ENCODE data around the gene GRM8. TPM values are rescaled to one million over a fixed set of nuclear protein-coding genes. Genes with fewer than 3 reads are reported as not detected.

Gene GRM8
- total and polyA plus RNA-seq, 2 donors from 2014 or later: 3.2 TPM; not detected in 1

GRCh38 chr7:127000725-127001124 lies 252.0 kb downstream of the GRM8 start:
- no peak overlapping the region for H3K4me3 ChIP-seq (ENCODE audit: low read length in 3 of 3)
- intact Hi-C loops (cut with DNase I): no loop called here
- FAIRE-seq (no peak), DNase-seq (no peak)
- H3K27me3 ChIP-seq (ENCODE audit: control insufficient read depth, insufficient read depth, low read length): no peaks in the 10 kb centered on the region
- no peaks in the 10 kb centered on the region for H3K4me1 ChIP-seq (ENCODE audit: control insufficient read depth in 2 of 3, insufficient read depth in 2 of 3, low read depth in 1 of 3, low read length in 3 of 3)
- no peaks in the 10 kb centered on the region for H3K36me3 ChIP-seq (ENCODE audit: control insufficient read depth in 2 of 3, insufficient read depth in 3 of 3, low read length in 3 of 3)
- H3K9ac ChIP-seq (ENCODE audit: low read length in 3 of 3): no peak overlapping the region
- H3K9me3 ChIP-seq (ENCODE audit: control insufficient read depth in 2 of 3, insufficient read depth in 1 of 3, low read length in 3 of 3): no peaks in the 10 kb centered on the region
- TF ChIP-seq, protein P1, sequence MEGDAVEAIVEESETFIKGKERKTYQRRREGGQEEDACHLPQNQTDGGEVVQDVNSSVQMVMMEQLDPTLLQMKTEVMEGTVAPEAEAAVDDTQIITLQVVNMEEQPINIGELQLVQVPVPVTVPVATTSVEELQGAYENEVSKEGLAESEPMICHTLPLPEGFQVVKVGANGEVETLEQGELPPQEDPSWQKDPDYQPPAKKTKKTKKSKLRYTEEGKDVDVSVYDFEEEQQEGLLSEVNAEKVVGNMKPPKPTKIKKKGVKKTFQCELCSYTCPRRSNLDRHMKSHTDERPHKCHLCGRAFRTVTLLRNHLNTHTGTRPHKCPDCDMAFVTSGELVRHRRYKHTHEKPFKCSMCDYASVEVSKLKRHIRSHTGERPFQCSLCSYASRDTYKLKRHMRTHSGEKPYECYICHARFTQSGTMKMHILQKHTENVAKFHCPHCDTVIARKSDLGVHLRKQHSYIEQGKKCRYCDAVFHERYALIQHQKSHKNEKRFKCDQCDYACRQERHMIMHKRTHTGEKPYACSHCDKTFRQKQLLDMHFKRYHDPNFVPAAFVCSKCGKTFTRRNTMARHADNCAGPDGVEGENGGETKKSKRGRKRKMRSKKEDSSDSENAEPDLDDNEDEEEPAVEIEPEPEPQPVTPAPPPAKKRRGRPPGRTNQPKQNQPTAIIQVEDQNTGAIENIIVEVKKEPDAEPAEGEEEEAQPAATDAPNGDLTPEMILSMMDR (IDR thresholded peaks at IDR 0.05; ENCODE audit: borderline replicate concordance, extremely low read depth, insufficient read depth): no peak
- no peak overlapping the region for H3K27ac ChIP-seq (ENCODE audit: low read depth in 2 of 2, low read length in 2 of 2)

DNA sequence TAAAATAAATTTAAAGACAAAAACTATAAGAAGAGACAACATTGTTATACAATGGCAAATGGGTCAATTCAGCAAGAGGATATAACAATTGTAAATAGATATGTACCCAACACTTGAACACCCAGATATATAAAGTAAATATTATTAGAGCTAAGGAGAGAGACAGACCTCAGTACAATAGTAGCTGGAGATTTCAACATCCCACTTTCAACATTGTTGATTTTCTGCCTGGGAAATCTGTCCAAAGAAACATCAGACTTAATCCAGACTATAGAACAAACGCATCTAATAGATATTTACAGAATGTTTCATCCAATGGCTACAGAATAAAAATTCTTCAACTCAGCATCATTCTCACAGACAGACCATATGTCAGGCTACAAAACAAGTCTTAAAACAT lies 256.1 kb downstream of the GRM8 start:
- no peaks in the 10 kb centered on the region for H3K27me3 ChIP-seq (ENCODE audit: control insufficient read depth, insufficient read depth, low read length)

DNA sequence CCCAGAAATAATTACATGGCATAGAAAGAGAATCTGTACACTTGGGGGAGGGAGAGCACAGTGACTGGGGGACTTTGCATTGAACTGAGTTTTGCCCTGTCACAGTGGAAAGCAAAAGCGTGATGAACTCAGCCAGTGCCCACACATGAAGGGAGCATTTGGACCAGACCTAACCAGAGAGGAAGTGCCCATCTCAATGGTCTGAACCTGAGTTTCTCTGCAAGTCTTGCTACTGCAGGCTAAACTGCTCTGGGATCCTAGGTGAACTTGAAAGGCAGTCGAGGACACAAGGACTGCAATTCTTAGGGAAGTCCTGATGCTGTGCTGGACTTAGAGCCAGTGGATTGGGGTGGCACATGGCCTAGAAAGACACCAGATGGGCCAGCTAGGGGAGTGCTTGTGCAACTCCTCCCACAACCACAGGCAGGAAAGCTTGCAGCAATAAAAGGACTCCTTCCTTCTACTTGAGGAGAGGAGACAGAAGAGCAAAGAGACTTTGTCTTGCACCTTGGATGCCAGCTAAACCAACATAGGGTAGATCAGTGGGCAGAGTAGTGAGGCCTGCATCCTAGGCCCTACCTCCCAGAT lies 259.0 kb downstream of the GRM8 start:
- H3K36me3 ChIP-seq (ENCODE audit: control insufficient read depth in 2 of 3, insufficient read depth in 3 of 3, low read length in 3 of 3): no peaks in the 10 kb centered on the region
- H3K9ac ChIP-seq (ENCODE audit: low read length in 3 of 3): no peak overlapping the region
- H3K9me3 ChIP-seq (ENCODE audit: control insufficient read depth in 2 of 3, insufficient read depth in 1 of 3, low read length in 3 of 3): peaks cover 0 to 4% (median 0%) of the 10 kb centered on the region in 3 donors
- DNase-seq (no peak), FAIRE-seq (no peak)
- H3K27ac ChIP-seq (ENCODE audit: low read depth in 2 of 2, low read length in 2 of 2): no peak overlapping the region
- intact Hi-C loops (cut with DNase I): no loop called here
- no peaks in the 10 kb centered on the region for H3K4me1 ChIP-seq (ENCODE audit: control insufficient read depth in 2 of 3, insufficient read depth in 2 of 3, low read depth in 1 of 3, low read length in 3 of 3)
- TF ChIP-seq, protein P1 (IDR thresholded peaks at IDR 0.05; ENCODE audit: borderline replicate concordance, extremely low read depth, insufficient read depth): no peak
- H3K4me3 ChIP-seq (ENCODE audit: low read length in 3 of 3): no peak overlapping the region
- H3K27me3 ChIP-seq (ENCODE audit: control insufficient read depth, insufficient read depth, low read length): no peaks in the 10 kb centered on the region

More for the DNA sequence above, 256.1 kb downstream of the GRM8 start:
- Histone ChIP-seq H3K9me3 (ENCODE audit: control insufficient read depth in 2 of 3, insufficient read depth in 1 of 3, low read length in 3 of 3) (no peaks in the 10 kb centered on the region), H3K27ac (ENCODE audit: low read depth in 2 of 2, low read length in 2 of 2) (no peak overlapping the region), H3K9ac (ENCODE audit: low read length in 3 of 3) (no peak overlapping the region), H3K4me1 (ENCODE audit: control insufficient read depth in 2 of 3, insufficient read depth in 2 of 3, low read depth in 1 of 3, low read length in 3 of 3) (no peaks in the 10 kb centered on the region), H3K4me3 (ENCODE audit: low read length in 3 of 3) (no peak overlapping the region), H3K36me3 (ENCODE audit: control insufficient read depth in 2 of 3, insufficient read depth in 3 of 3, low read length in 3 of 3) (no peaks in the 10 kb centered on the region)
- FAIRE-seq: no peak
- no peak for DNase-seq
- TF ChIP-seq, protein P1 (IDR thresholded peaks at IDR 0.05; ENCODE audit: borderline replicate concordance, extremely low read depth, insufficient read depth): no peak
- intact Hi-C loops (cut with DNase I): no loop called here

DNA sequence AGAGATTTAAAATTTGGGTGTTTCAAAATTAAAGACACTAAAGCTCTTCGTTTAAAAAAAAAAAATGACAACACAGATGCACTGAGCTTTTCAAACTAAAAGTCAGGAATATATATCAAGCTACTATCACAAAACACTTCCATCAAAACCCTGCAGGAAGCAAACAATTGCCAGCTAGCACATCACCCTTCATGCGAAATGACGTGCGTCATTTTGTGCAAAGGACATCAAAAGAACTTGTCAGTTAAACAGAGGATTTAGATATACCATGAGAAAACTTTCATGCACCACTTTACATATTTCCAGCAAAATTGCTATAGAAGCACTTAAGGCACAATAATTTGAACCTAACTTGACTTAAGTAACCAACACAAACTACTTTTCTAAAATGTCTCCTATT lies 264.7 kb downstream of the GRM8 start:
- Histone ChIP-seq H3K36me3 (ENCODE audit: control insufficient read depth in 2 of 3, insufficient read depth in 3 of 3, low read length in 3 of 3) (no peaks in the 10 kb centered on the region), H3K9ac (ENCODE audit: low read length in 3 of 3) (no peak overlapping the region), H3K9me3 (ENCODE audit: control insufficient read depth in 2 of 3, insufficient read depth in 1 of 3, low read length in 3 of 3) (peaks cover 0 to 4% (median 0%) of the 10 kb centered on the region in 3 donors), H3K4me3 (ENCODE audit: low read length in 3 of 3) (no peak overlapping the region), H3K4me1 (ENCODE audit: control insufficient read depth in 2 of 3, insufficient read depth in 2 of 3, low read depth in 1 of 3, low read length in 3 of 3) (no peaks in the 10 kb centered on the region), H3K27me3 (ENCODE audit: control insufficient read depth, insufficient read depth, low read length) (no peaks in the 10 kb centered on the region), H3K27ac (ENCODE audit: low read depth in 2 of 2, low read length in 2 of 2) (no peak overlapping the region)
- TF ChIP-seq, protein P1 (IDR thresholded peaks at IDR 0.05; ENCODE audit: borderline replicate concordance, extremely low read depth, insufficient read depth): no peak
- no peak for FAIRE-seq
- intact Hi-C loops (cut with DNase I): no loop called here
- no peak for DNase-seq

Measured in kidney (tissue), 14 donors.